ENCODE data around the gene MISP3. TPM values are rescaled to one million over a fixed set of nuclear protein-coding genes. Genes with fewer than 3 reads are reported as not detected.

The MISP3 gene
- total and polyA plus RNA-seq, 8 donors = 6.4 to 21.4 (median 8.3) TPM

GRCh38 chr19:14119146-14119545, 46.6 kb downstream of the MISP3 start:
- no peak for FAIRE-seq
- Histone ChIP-seq H3K27me3 (no peaks in the 10 kb centered on the region), H3K27ac (peak overlapping the region; percentile 89 to 97 (median 95)), H3K4me3 (peak overlapping the region in 3 of 4 donors; percentile 30 to 92 (median 49)), H3K4me1 (peaks cover 11 to 29% (median 21%) of the 10 kb centered on the region in 3 donors), H3K36me3 (no peaks in the 10 kb centered on the region), H3K9me3 (no peaks in the 10 kb centered on the region)
- no peak for DNase-seq
- TF ChIP-seq CTCF (IDR thresholded peaks at IDR 0.05) = no peak
- intact Hi-C loops (cut with DNase I) = no loop called here
- 24 to 33% methylated on average over 3 of the region's 3 CpGs for WGBS, 2 donors
- no peak for ATAC-seq

- FAIRE-seq = no peak
- no peak for TF ChIP-seq CTCF (IDR thresholded peaks at IDR 0.05)
- Histone ChIP-seq H3K27ac (peak overlapping the region in 2 of 4 donors; percentile 96 to 97), H3K4me3 (no peak overlapping the region), H3K4me1 (peaks cover 11 to 29% (median 21%) of the 10 kb centered on the region in 3 donors), H3K9me3 (no peaks in the 10 kb centered on the region), H3K27me3 (no peaks in the 10 kb centered on the region), H3K36me3 (no peaks in the 10 kb centered on the region)
- 86 to 89% methylated on average over 7 of the region's 7 CpGs for WGBS, 2 donors
- no peak for ATAC-seq
- no peak for DNase-seq
- intact Hi-C loops (cut with DNase I) = no loop called here
These were observed 47.3 kb downstream of the MISP3 start for GRCh38 chr19:14119644-14120496.

- intact Hi-C loops (cut with DNase I) = no loop called here
- H3K27ac ChIP-seq = no peak overlapping the region
These were observed 47.9 kb downstream of the MISP3 start for GRCh38 chr19:14120497-14120780.

GRCh38 chr19:14122924-14123323, 50.3 kb downstream of the MISP3 start:
- intact Hi-C loops (cut with DNase I) = no loop called here

More at GRCh38 chr19:14120497-14120780, 47.9 kb downstream of the MISP3 start:
- no peaks in the 10 kb centered on the region for H3K36me3 ChIP-seq
- H3K9me3 ChIP-seq = no peaks in the 10 kb centered on the region
- H3K4me3 ChIP-seq = no peak overlapping the region
- FAIRE-seq (no peak), ATAC-seq (no peak), DNase-seq (peak in 1 of 6 donors; percentile 51)
- 93 to 96% methylated on average over 7 of the region's 7 CpGs for WGBS, 2 donors
- H3K27me3 ChIP-seq = no peaks in the 10 kb centered on the region
- H3K4me1 ChIP-seq = peaks cover 11 to 26% (median 18%) of the 10 kb centered on the region in 3 donors
- TF ChIP-seq CTCF (IDR thresholded peaks at IDR 0.05) = no peak

More at GRCh38 chr19:14122924-14123323, 50.3 kb downstream of the MISP3 start:
- no peak for DNase-seq
- H3K4me1 ChIP-seq = peaks cover 8 to 14% (median 11%) of the 10 kb centered on the region in 3 donors
- no peaks in the 10 kb centered on the region for H3K36me3 ChIP-seq
- FAIRE-seq = no peak
- no peak overlapping the region for H3K27ac ChIP-seq
- no peak for ATAC-seq
- no peaks in the 10 kb centered on the region for H3K9me3 ChIP-seq
- 95 to 98% methylated on average over 6 of the region's 6 CpGs for WGBS, 2 donors
- no peak overlapping the region for H3K4me3 ChIP-seq
- no peaks in the 10 kb centered on the region for H3K27me3 ChIP-seq
- TF ChIP-seq CTCF (IDR thresholded peaks at IDR 0.05) = no peak

Other genes starting within 250 kb of the MISP3 start
- 1 to 10 TPM in 1 of 6 donors, under 1 TPM in 3, not detected in 2; 0.39 to 1.4 (median 0.62) TPM for gene NANOS3, start 195.7 kb upstream of the MISP3 start, total RNA-seq
- 1 to 10 TPM in 1 of 2 donors, under 1 TPM in 1; 0.65 to 3.1 TPM for gene NANOS3, start 195.7 kb upstream of the MISP3 start, polyA plus RNA-seq
- 1 to 10 TPM; 2.6 to 4.5 (median 3.9) TPM for gene BRME1, start 166.7 kb upstream of the MISP3 start, total RNA-seq
- gene BRME1, start 166.7 kb upstream of the MISP3 start, polyA plus RNA-seq = 10 to 100 TPM in 1 of 2 donors, 1 to 10 TPM in 1; 8.1 to 15.3 TPM
- gene CC2D1A, start 166.6 kb upstream of the MISP3 start, total RNA-seq = 10 to 100 TPM; 23.0 to 29.7 (median 26.2) TPM
- 10 to 100 TPM; 57.5 to 78.6 TPM for gene CC2D1A, start 166.6 kb upstream of the MISP3 start, polyA plus RNA-seq
- gene PODNL1, start 134.4 kb upstream of the MISP3 start, total RNA-seq = 1 to 10 TPM in 1 of 6 donors, under 1 TPM in 3, not detected in 2; 0.25 to 2.0 (median 0.84) TPM
- gene PODNL1, start 134.4 kb upstream of the MISP3 start, polyA plus RNA-seq = under 1 TPM; 0.40 to 0.76 TPM
- gene DCAF15, start 120.3 kb upstream of the MISP3 start, total RNA-seq = 10 to 100 TPM in 3 of 6 donors, 1 to 10 TPM in 3; 7.8 to 15.2 (median 10.3) TPM
- 10 to 100 TPM; 37.8 to 50.7 TPM for gene DCAF15, start 120.3 kb upstream of the MISP3 start, polyA plus RNA-seq
- gene RFX1, start 66.5 kb upstream of the MISP3 start, total RNA-seq = 10 to 100 TPM in 1 of 6 donors, 1 to 10 TPM in 5; 5.5 to 10.6 (median 6.8) TPM
- 10 to 100 TPM; 11.7 to 55.6 TPM for gene RFX1, start 66.5 kb upstream of the MISP3 start, polyA plus RNA-seq
- gene RLN3, start 44.6 kb upstream of the MISP3 start, total RNA-seq = not detected
- gene RLN3, start 44.6 kb upstream of the MISP3 start, polyA plus RNA-seq = not detected
- 1 to 10 TPM in 5 of 6 donors, under 1 TPM in 1; 0.88 to 8.2 (median 1.9) TPM for gene IL27RA, start 41.0 kb upstream of the MISP3 start, total RNA-seq
- 1 to 10 TPM; 1.4 to 3.1 TPM for gene IL27RA, start 41.0 kb upstream of the MISP3 start, polyA plus RNA-seq
- 10 to 100 TPM in 5 of 6 donors, 1 to 10 TPM in 1; 5.6 to 21.2 (median 15.9) TPM for gene PALM3, start 10.7 kb upstream of the MISP3 start, total RNA-seq
- gene PALM3, start 10.7 kb upstream of the MISP3 start, polyA plus RNA-seq = 100 to 1,000 TPM in 1 of 2 donors, 10 to 100 TPM in 1; 61.9 to 155 TPM
- not detected for gene C19orf67, start 13.0 kb downstream of the MISP3 start, total RNA-seq
- gene C19orf67, start 13.0 kb downstream of the MISP3 start, polyA plus RNA-seq = not detected
- gene SAMD1, start 18.0 kb downstream of the MISP3 start, total RNA-seq = 10 to 100 TPM in 4 of 6 donors, 1 to 10 TPM in 2; 7.9 to 24.3 (median 15.1) TPM
- gene SAMD1, start 18.0 kb downstream of the MISP3 start, polyA plus RNA-seq = 10 to 100 TPM; 17.2 TPM
- 10 to 100 TPM; 25.3 to 42.9 (median 35.5) TPM for gene PRKACA, start 45.0 kb downstream of the MISP3 start, total RNA-seq
- 10 to 100 TPM; 27.5 to 28.2 TPM for gene PRKACA, start 45.0 kb downstream of the MISP3 start, polyA plus RNA-seq
- 1 to 10 TPM in 2 of 6 donors, under 1 TPM in 4; 0.14 to 1.1 (median 0.41) TPM for gene ASF1B, start 63.8 kb downstream of the MISP3 start, total RNA-seq
- gene ASF1B, start 63.8 kb downstream of the MISP3 start, polyA plus RNA-seq = under 1 TPM; 0.30 to 0.70 TPM
- gene ADGRL1, start 133.4 kb downstream of the MISP3 start, total RNA-seq = 10 to 100 TPM in 2 of 6 donors, 1 to 10 TPM in 4; 8.3 to 11.7 (median 9.6) TPM
- gene ADGRL1, start 133.4 kb downstream of the MISP3 start, polyA plus RNA-seq = 10 to 100 TPM; 10.1 to 16.8 TPM